HG02763 (cell line): Measurements from ENCODE around the gene DCLK3.
A peak's percentile ranks its signal among the peaks of the same experiment; 100 is the strongest.

Experiments
- ATAC-seq: cut with Tn5 transposase; IDR thresholded peaks from one replicate; pipeline ENCODE4 v1.9.1; 2021; ENCODE audit warnings: mild to moderate bottlenecking, moderate library complexity; ENCODE audit not compliant: unreplicated experiment

Gene DCLK3

GRCh38 chr3:36679384-36680200 is 84.8 kb downstream of the DCLK3 start:
- ATAC-seq: peak; percentile 50

- ATAC-seq: no peak
Observed at GRCh38 chr3:36678216-36679013, 85.9 kb downstream of the DCLK3 start.

- peak; percentile 52 for ATAC-seq
Observed at GRCh38 chr3:36677331-36678007, 86.9 kb downstream of the DCLK3 start.

GRCh38 chr3:36674816-36675215 is 89.5 kb downstream of the DCLK3 start:
- ATAC-seq: no peak

GRCh38 chr3:36669764-36670163 is 94.6 kb downstream of the DCLK3 start:
- no peak for ATAC-seq

- ATAC-seq: no peak
Observed at GRCh38 chr3:36666166-36666565, 98.2 kb downstream of the DCLK3 start.

- ATAC-seq: peak; percentile 58
Observed at GRCh38 chr3:36663666-36664291, 100.6 kb downstream of the DCLK3 start.

- no peak for ATAC-seq
Observed at GRCh38 chr3:36662626-36663025, 101.7 kb downstream of the DCLK3 start.
